ENCODE data around the gene CEP55.

The CEP55 gene

DNA sequence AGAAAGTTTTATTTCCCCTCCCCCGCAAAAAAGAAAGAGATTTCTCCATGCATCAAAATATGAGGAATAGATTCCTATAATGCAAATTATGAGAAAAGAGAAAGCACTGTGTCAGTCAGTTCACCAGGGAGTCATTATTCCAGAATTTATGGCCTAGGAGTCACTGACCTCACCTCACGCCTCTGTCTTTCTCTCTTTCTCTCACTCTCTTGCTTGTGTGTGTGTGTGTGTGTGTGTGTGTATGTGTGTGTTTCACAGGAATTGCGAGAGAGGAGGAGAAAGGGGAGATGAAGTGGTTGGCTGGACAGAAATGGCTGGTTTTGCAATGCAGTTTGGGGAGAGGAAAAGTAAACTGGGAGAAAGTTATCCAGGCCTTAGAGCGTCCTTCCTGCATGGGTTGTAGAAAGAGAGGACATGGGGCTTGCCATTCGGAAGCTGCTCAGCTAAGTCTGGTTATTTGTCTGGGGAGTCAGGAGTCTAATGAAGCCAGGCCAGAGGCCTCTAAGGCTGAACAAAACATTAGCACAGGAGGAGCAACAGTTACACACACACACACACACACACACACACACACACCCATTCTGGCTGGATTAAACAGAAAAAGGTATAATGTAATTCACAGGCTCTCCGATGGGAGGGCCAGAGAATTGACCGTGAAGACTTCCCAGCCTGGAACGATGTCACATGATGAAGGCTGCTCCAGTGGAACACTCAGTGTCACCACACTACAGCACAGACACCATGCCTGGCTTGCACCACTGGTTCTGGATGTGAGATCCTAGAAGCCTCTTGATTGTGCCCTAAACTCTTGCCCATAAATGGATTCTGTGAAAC is 57.3 kb downstream of the CEP55 start:
- no peak for DNase-seq (ENCODE audit: low read depth)
- H3K4me3 ChIP-seq (ENCODE audit: low read depth, low read length), result no peak overlapping the region
- in situ Hi-C loops (cut with HindIII; ENCODE audit: low sequenced_read_pairs), result no loop called here
- TF ChIP-seq, protein P1, sequence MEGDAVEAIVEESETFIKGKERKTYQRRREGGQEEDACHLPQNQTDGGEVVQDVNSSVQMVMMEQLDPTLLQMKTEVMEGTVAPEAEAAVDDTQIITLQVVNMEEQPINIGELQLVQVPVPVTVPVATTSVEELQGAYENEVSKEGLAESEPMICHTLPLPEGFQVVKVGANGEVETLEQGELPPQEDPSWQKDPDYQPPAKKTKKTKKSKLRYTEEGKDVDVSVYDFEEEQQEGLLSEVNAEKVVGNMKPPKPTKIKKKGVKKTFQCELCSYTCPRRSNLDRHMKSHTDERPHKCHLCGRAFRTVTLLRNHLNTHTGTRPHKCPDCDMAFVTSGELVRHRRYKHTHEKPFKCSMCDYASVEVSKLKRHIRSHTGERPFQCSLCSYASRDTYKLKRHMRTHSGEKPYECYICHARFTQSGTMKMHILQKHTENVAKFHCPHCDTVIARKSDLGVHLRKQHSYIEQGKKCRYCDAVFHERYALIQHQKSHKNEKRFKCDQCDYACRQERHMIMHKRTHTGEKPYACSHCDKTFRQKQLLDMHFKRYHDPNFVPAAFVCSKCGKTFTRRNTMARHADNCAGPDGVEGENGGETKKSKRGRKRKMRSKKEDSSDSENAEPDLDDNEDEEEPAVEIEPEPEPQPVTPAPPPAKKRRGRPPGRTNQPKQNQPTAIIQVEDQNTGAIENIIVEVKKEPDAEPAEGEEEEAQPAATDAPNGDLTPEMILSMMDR (IDR thresholded peaks at IDR 0.05; ENCODE audit: low read depth, low read length, missing control alignments), result no peak

DNA sequence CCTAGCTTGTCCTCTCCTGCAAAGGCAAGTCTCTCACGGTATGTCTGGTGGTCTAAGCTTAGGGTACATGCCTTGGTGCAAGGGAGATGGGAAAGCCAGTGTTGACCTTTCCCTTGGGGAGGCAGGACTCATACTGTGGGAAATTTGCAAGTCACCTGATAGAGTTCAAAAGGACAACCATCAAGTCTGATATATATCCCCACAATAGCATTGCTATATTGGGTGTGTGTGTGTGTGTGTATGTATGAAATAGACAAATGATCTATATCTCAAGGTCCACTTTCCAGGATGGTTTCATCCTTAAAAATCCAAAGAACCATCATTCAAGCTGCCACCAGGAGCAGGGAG is 57.9 kb downstream of the CEP55 start:
- no peak for DNase-seq (ENCODE audit: low read depth)
- TF ChIP-seq, protein P1 (IDR thresholded peaks at IDR 0.05; ENCODE audit: low read depth, low read length, missing control alignments), result no peak
- in situ Hi-C loops (cut with HindIII; ENCODE audit: low sequenced_read_pairs), result no loop called here
- no peak overlapping the region for H3K4me3 ChIP-seq (ENCODE audit: low read depth, low read length)

DNA sequence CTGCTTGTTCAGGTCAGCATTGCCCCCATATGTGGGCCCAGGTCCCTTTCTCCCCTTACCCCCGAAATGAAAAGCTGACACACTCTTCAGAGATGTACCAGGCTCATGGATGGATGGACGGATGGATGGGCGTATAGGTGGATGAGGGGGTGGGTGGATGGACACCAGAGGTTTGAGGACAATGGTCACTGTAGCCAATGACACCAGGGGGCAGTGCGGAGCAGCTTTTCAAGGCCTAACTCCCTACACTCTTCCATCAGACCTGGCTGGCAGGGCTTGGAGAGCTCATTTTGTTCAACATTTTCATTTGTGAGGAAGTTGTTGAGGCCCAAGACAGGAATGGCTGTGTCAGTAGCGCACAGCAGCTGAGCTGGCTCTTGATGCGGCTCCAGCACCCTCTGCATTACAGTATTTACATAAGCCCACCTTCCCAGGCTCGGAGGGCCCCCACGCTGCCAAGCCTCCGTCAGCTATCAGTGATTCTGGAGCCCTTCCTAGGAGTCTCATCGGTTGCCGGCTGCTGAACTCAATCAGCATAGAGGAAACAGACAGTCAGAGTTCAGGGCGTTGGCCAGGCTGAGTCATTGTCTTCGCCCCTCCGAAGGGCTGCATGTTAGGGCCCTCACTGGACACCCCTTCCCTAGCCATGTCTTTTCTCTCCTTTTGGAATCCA is 58.5 kb downstream of the CEP55 start:
- no peak overlapping the region for H3K4me3 ChIP-seq (ENCODE audit: low read depth, low read length)
- in situ Hi-C loops (cut with HindIII; ENCODE audit: low sequenced_read_pairs), result no loop called here
- TF ChIP-seq, protein P1 (IDR thresholded peaks at IDR 0.05; ENCODE audit: low read depth, low read length, missing control alignments), result peak; percentile 79
- DNase-seq (ENCODE audit: low read depth), result peak; percentile 40

DNA sequence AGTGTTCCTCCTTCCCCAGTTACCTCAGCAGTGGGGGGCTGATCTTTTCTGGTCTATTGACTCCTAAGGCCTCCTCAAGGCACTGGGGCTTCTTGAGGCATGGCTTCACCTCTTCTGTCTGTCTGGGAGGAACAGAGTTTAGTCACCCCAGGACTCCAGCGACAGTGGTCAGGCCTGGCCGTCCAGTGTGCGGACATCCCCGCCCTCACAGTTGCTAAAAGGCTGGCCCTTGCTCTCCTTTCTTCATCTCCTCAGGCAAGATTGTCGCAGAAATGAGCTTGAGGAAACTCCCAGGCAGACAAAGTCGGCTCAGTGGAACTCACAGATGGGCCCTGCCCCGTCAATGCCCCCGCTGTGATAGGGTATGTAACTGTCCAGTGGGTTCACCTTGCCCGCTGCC is 63.1 kb downstream of the CEP55 start:
- TF ChIP-seq, protein P1 (IDR thresholded peaks at IDR 0.05; ENCODE audit: low read depth, low read length, missing control alignments), result no peak
- in situ Hi-C loops (cut with HindIII; ENCODE audit: low sequenced_read_pairs), result no loop called here
- no peak overlapping the region for H3K4me3 ChIP-seq (ENCODE audit: low read depth, low read length)
- no peak for DNase-seq (ENCODE audit: low read depth)

DNA sequence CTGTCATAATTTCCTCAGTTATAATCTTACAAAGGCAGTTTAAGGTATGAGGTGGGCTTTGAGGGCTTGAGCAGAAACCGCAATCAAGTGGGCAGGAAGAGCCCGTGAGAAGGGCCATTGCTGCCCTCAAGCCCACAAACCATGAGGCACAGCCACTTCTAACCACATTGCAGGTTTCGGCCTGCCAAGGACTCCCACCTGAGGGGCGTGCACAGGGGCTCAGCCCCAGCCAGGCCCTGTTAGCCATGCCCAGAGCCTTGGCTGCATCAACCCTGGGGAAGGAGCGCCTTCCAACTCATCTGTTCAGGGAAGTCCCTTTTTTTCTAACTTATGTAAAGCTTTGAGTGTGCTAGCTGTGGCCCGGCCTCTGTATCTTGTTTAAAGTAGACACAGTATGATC is 64.1 kb downstream of the CEP55 start:
- no peak overlapping the region for H3K4me3 ChIP-seq (ENCODE audit: low read depth, low read length)
- TF ChIP-seq, protein P1 (IDR thresholded peaks at IDR 0.05; ENCODE audit: low read depth, low read length, missing control alignments), result no peak
- no peak for DNase-seq (ENCODE audit: low read depth)
- in situ Hi-C loops (cut with HindIII; ENCODE audit: low sequenced_read_pairs), result no loop called here

DNA sequence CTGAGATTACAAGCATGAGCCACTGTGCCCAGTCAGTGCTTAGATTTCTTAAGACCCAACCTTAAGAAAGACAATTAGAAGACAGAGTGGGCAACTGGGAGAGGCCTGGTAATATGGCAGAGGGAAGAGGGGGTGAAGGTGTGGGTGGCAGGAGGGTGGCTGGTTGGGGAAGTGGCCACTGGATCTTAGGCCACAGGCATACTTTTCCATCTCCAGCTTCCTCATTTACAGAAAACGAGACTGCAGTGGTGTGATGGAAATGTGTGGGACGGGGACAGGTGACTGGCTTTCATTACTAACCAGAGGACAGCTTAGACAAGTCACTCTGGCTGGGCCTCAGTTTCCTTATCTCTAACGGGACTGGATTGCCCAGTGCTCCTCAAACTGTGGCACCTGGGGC is 69.0 kb downstream of the CEP55 start:
- in situ Hi-C loops (cut with HindIII; ENCODE audit: low sequenced_read_pairs), result no loop called here
- TF ChIP-seq, protein P1 (IDR thresholded peaks at IDR 0.05; ENCODE audit: low read depth, low read length, missing control alignments), result no peak
- H3K4me3 ChIP-seq (ENCODE audit: low read depth, low read length), result no peak overlapping the region
- DNase-seq (ENCODE audit: low read depth), result no peak

Data from astrocyte of the cerebellum (primary cell).